Aorta (tissue), 5 donors: Measurements from ENCODE around the gene TFCP2. TPM values are rescaled to one million over a fixed set of nuclear protein-coding genes. Genes with fewer than 3 reads are reported as not detected.

Source experiments
- ATAC-seq: fragments of 200-7000 bp; cut with Tn5 transposase; one replicate; pipeline ENCODE4 v1.9.1; 2022; ENCODE audit warnings: moderate library complexity; ENCODE audit not compliant: low FRiP score
- DNase-seq, 2 donors: peaks; one replicate each; pipeline ENCODE4 v3.0.0-alpha.2; 2020
- H3K27ac ChIP-seq, 2 donors: one replicate each; pipeline ENCODE4 v1.5.1; 2013; ENCODE audit warnings: low read length in 2 of 2, mild to moderate bottlenecking in 2 of 2, moderate library complexity in 2 of 2, control low read depth in 1 of 2, inconsistent platforms in 1 of 2, low read depth in 1 of 2
- H3K27me3 ChIP-seq, 2 donors: one replicate each; pipeline ENCODE4 v1.6.1; 2013; ENCODE audit warnings: control low read depth in 1 of 2, low read length in 1 of 2, mild to moderate bottlenecking in 1 of 2, moderate library complexity in 1 of 2; ENCODE audit not compliant: insufficient read depth in 2 of 2, control insufficient read depth in 1 of 2
- H3K36me3 ChIP-seq, 2 donors: one replicate each; pipeline ENCODE4 v1.6.1; 2013; ENCODE audit warnings: control low read depth in 1 of 2, low read length in 1 of 2, mild to moderate bottlenecking in 1 of 2; ENCODE audit not compliant: insufficient read depth in 2 of 2, control insufficient read depth in 1 of 2
- H3K4me1 ChIP-seq, 2 donors: one replicate each; pipeline ENCODE4 v1.6.1; 2013; ENCODE audit warnings: low read length in 2 of 2, control low read depth in 1 of 2, mild to moderate bottlenecking in 1 of 2, moderate library complexity in 1 of 2; ENCODE audit not compliant: insufficient read depth in 2 of 2, control insufficient read depth in 1 of 2
- H3K4me3 ChIP-seq, 2 donors: one replicate each; pipeline ENCODE4 v1.5.1; 2013; ENCODE audit warnings: low read length in 2 of 2, control low read depth in 1 of 2, mild to moderate bottlenecking in 1 of 2
- H3K9me3 ChIP-seq: one replicate; pipeline ENCODE4 v1.6.1; 2013; ENCODE audit warnings: mild to moderate bottlenecking, low read length; ENCODE audit not compliant: control insufficient read depth
- WGBS, 2 donors: extraction: QIAGEN DNeasy Blood & Tissue Kit; methylation state at CpG; one replicate each; pipeline ENCODE4 v1.1.7; 2013; 5-methylcytosine and 5-hydroxymethylcytosine counted together
- intact Hi-C, 2 donors: fragments of 100-400 bp; cut with DNase I; formaldehyde crosslinking; loops; one replicate each; pipeline versions ENCODE4 v1.14.2 to v1.15.0; 2022
- polyA plus RNA-seq, 2 donors: library from polyadenylated mRNA; stranded (reverse); fragments of 200-250 nt; gene quantifications; one replicate each; pipeline ENCODE4 v1.2.3, GENCODE V29; 2013
- total RNA-seq, 2 donors: library from RNA; stranded (reverse); fragmentation: NEBNext Ultra II Directional; extraction: Animal tissue kit (Norgen Biotek cat#: 25700); gene quantifications; one replicate each; pipeline ENCODE4 v1.2.1, GENCODE V29; 2021
- donor health status: healthy with polysubstance abuse.
- donor health status: Bipolar disorder and iron deficiency.
- donor health status: DM: no; HTN: no; CAD: no.
- donor health status: DM: no; HTN: no; CAD: no.
- donor health status: DM: yes; HTN: yes; CAD: no.

The TFCP2 gene
- total and polyA plus RNA-seq, 4 donors, result 8.9 to 25.4 (median 12.7) TPM

DNA sequence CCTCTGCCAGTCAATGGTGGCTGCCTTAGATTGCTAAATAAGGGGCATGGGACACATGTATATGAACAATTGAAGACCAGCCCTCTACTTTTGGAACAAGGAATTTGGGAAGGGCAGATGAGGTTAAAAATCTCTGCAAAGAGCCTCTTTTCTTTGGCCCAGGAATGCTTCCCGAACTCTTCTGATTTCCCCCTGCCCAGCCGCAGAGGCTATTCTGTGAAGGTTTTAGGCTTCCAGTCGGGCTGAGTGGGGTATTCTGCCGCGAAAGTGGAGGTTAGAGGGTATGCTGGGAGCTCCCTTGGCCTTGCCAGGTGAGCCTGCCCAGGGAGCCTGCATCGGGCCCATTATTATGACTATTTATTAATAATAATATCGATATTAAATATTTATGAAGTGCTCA is 43.7 kb upstream of the TFCP2 start:
- no peaks in the 10 kb centered on the region for H3K27me3 ChIP-seq
- H3K4me1 ChIP-seq, result no peaks in the 10 kb centered on the region
- ATAC-seq (no peak), DNase-seq (no peak)
- intact Hi-C loops, result loop anchor here (5.0 kb wide), 2 partner anchors 44 to 134 kb away; partner anchors contain the start of genes CSRNP2 (in 1 of the 2) and TFCP2 (in 1 of the 2)
- WGBS, 2 donors, result 7% methylated on average over 7 of the region's 7 CpGs
- no peaks in the 10 kb centered on the region for H3K9me3 ChIP-seq
- peak overlapping the region; percentile 93 to 99 for H3K4me3 ChIP-seq
- no peaks in the 10 kb centered on the region for H3K36me3 ChIP-seq
- peak overlapping the region; percentile 78 to 100 for H3K27ac ChIP-seq

DNA sequence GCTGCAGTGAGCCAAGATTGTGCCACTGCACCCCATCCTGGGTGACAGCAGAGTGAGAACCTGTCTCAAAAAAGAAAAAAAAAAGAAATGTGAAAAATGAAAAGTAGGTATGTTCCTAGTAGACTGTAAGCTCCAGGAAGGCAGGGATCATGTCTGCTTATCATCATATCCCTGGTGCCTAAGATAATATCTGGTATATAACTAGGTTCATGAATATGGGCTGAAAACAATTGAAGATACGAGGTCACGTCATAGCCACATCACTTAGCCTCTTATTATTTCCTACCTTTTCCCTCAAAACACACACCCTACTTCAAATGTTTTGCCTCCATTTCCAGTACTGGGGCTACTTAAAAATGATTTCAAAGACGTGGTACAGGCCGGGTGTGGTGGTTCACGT is 42.0 kb upstream of the TFCP2 start:
- ATAC-seq (no peak), DNase-seq (peak in 1 of 2 donors; percentile 31)
- no peaks in the 10 kb centered on the region for H3K36me3 ChIP-seq
- H3K9me3 ChIP-seq, result no peaks in the 10 kb centered on the region
- H3K4me1 ChIP-seq, result no peaks in the 10 kb centered on the region
- intact Hi-C loops, result loop anchor here (5.0 kb wide), 2 partner anchors 43 to 133 kb away; partner anchors contain the start of genes CSRNP2 (in 1 of the 2) and TFCP2 (in 1 of the 2)
- H3K27ac ChIP-seq, result no peak overlapping the region
- WGBS, 2 donors, result 96% methylated on average over 5 of the region's 5 CpGs
- no peaks in the 10 kb centered on the region for H3K27me3 ChIP-seq
- H3K4me3 ChIP-seq, result no peak overlapping the region

GRCh38 chr12:51210690-51211395 is 37.9 kb upstream of the TFCP2 start:
- Histone ChIP-seq H3K36me3 (peaks cover 0 to 2% of the 10 kb centered on the region in 2 donors), H3K9me3 (no peaks in the 10 kb centered on the region), H3K4me1 (no peaks in the 10 kb centered on the region), H3K27ac (no peak overlapping the region), H3K4me3 (no peak overlapping the region), H3K27me3 (no peaks in the 10 kb centered on the region)
- ATAC-seq (no peak), DNase-seq (no peak)
- 65 to 73% methylated on average over 2 of the region's 2 CpGs for WGBS, 2 donors
- intact Hi-C loops, result no loop called here

DNA sequence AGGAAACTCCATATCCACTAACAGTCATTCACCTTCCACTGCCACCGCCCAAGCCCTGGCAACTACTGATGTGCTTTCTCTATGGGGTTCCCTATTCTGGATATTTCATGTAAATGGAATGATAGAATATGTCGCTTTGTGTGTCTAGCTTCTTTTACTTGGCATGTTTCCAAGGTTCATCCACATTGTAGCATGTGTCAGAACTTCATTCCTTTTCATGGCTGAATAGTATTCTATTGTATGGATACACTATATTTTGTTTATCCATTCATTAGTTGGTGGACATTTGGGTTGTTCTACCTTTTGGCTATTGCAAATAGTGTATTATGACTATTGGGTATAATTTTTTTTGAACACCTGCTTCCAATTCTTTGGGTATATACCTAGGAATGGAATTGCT is 36.3 kb upstream of the TFCP2 start:
- Histone ChIP-seq H3K4me3 (no peak overlapping the region), H3K27me3 (no peaks in the 10 kb centered on the region), H3K4me1 (no peaks in the 10 kb centered on the region), H3K9me3 (no peaks in the 10 kb centered on the region), H3K36me3 (peaks cover 0 to 2% of the 10 kb centered on the region in 2 donors), H3K27ac (no peak overlapping the region)
- WGBS, 2 donors, result 90 to 95% methylated on average over 2 of the region's 2 CpGs
- DNase-seq (no peak), ATAC-seq (no peak)
- intact Hi-C loops, result no loop called here

DNA sequence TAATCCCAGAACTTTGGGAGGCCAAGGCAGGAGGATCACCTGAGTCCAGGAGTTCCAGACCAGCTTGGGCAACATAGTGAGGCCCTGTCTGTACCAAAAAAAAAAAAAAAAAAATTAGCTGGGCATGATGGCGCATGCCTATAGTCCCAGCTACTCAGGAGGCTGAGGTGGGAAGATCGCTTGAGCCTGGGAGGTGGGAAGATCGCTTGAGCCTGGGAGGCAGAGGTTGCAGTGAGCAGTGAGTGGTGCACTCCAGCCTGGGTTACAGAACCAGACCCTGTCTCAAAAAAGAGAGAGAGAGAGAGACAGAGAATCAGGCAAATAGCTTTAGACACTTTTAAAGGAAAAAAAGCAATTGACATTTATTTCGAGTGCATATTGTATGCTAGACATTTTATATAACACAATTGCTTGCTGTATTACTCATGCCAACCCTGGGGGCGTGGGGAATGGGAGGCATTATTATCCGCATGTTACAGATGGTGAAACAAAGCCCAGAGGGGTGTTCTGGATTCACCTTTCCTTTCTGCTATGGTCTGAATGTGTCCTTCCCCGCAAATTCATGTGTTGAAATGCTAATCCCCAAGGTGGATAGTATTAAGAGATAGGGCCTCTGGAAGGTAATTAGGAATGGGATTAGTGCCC is 35.2 kb upstream of the TFCP2 start:
- WGBS, 2 donors, result 94 to 95% methylated on average over 7 of the region's 7 CpGs
- Histone ChIP-seq H3K4me1 (no peaks in the 10 kb centered on the region), H3K27ac (no peak overlapping the region)

GRCh38 chr12:51205350-51205749 is 32.4 kb upstream of the TFCP2 start:
- intact Hi-C loops, result no loop called here
- no peak for ATAC-seq

More for the DNA sequence above, 35.2 kb upstream of the TFCP2 start:
- no peak overlapping the region for H3K4me3 ChIP-seq
- no peaks in the 10 kb centered on the region for H3K9me3 ChIP-seq
- DNase-seq (no peak), ATAC-seq (no peak)
- no peaks in the 10 kb centered on the region for H3K27me3 ChIP-seq
- peaks cover 0 to 2% of the 10 kb centered on the region in 2 donors for H3K36me3 ChIP-seq
- intact Hi-C loops, result no loop called here

DNA sequence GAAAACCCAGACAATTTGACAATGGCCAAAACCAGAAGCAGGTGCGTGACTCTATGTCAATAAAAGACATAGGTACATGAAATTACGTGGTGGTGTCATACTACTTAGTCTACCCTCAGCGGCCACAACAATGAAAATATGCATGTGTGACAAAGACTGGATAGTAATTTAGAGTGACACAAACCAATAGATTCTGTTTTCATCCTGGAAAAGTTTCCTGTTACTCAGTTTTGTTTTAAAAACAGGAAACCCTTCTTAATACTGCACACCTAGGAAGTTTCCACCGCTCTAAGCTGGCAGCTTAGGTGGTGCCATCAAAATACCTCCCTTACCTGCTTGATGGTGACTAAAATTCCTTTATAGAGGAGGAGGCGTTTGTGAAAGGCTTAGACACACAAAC is 29.8 kb upstream of the TFCP2 start:
- H3K4me1 ChIP-seq, result no peaks in the 10 kb centered on the region
- H3K36me3 ChIP-seq, result no peaks in the 10 kb centered on the region
- H3K4me3 ChIP-seq, result no peak overlapping the region
- no peaks in the 10 kb centered on the region for H3K9me3 ChIP-seq
- ATAC-seq (no peak), DNase-seq (no peak)
- intact Hi-C loops, result no loop called here
- WGBS, 2 donors, result 94 to 96% methylated on average over 5 of the region's 5 CpGs
- H3K27ac ChIP-seq, result no peak overlapping the region
- no peaks in the 10 kb centered on the region for H3K27me3 ChIP-seq

More at GRCh38 chr12:51205350-51205749, 32.4 kb upstream of the TFCP2 start:
- no peak overlapping the region for H3K27ac ChIP-seq
- no peaks in the 10 kb centered on the region for H3K9me3 ChIP-seq
- 89 to 96% methylated on average over 6 of the region's 6 CpGs for WGBS, 2 donors
- peaks cover 0 to 2% of the 10 kb centered on the region in 2 donors for H3K36me3 ChIP-seq
- H3K4me3 ChIP-seq, result no peak overlapping the region
- H3K4me1 ChIP-seq, result no peaks in the 10 kb centered on the region
- DNase-seq, result no peak
- H3K27me3 ChIP-seq, result no peaks in the 10 kb centered on the region

DNA sequence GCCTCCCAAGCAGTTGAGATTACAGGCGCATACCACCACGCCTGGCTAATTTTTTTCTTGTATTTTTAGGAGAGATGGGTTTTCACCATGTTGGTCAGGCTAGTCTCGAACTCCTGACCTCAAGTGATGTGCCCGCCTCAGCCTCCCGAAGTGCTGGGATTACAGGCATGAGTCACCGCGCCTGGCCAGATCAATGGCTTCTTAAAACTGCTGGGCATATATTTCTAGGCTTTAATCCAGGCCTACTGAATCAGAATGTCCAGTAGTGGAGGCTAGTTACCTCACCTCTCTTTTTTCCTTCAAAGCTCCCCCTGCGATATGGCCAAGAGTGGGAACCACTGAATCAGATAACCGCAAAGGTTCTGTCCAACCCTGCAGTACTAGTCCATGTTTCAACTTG is 27.9 kb upstream of the TFCP2 start:
- WGBS, 2 donors, result 92 to 94% methylated on average over 9 of the region's 9 CpGs

DNA sequence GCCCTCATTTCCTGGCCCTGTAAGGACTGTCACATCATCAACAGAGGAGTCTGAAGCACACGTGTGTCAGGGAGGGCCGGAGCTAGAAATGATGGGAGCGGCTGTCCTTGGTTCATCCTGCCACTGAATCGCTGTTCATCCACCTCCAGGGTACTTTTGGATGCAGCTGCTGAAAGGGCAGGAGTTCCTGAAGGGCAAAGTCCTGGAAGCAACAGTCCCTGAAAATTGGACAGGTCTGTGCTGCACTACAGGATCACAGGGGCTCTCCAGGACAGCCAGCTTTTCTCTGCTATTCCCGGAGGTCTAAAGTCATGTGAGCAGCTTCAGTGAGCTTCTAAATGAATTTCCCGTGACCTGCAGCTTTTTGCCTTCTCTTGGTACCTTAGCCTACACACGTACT is 27.2 kb upstream of the TFCP2 start:
- Histone ChIP-seq H3K27me3 (no peaks in the 10 kb centered on the region), H3K36me3 (no peaks in the 10 kb centered on the region), H3K9me3 (no peaks in the 10 kb centered on the region), H3K27ac (no peak overlapping the region), H3K4me3 (no peak overlapping the region), H3K4me1 (no peaks in the 10 kb centered on the region)
- ATAC-seq (no peak), DNase-seq (no peak)
- WGBS, 2 donors, result 84 to 86% methylated on average over 7 of the region's 7 CpGs
- intact Hi-C loops, result no loop called here

More for the DNA sequence above, 27.9 kb upstream of the TFCP2 start:
- H3K4me1 ChIP-seq, result no peaks in the 10 kb centered on the region
- DNase-seq, result no peak
- no peaks in the 10 kb centered on the region for H3K27me3 ChIP-seq
- intact Hi-C loops, result no loop called here
- H3K36me3 ChIP-seq, result no peaks in the 10 kb centered on the region
- no peaks in the 10 kb centered on the region for H3K9me3 ChIP-seq
- H3K27ac ChIP-seq, result no peak overlapping the region
- ATAC-seq, result no peak
- no peak overlapping the region for H3K4me3 ChIP-seq
